ENCODE data around the gene TOR1AIP2. TPM values are rescaled to one million over a fixed set of nuclear protein-coding genes. Genes with fewer than 3 reads are reported as not detected.

Gene TOR1AIP2
- 10 to 100 TPM; 43.5 to 50.1 TPM for total RNA-seq

GRCh38 chr1:179877586-179878265 is at the start of gene TOR1AIP2:
Gene TOR1AIP2 (minus strand): TSS chr1:179877803. CDS start chr1:179852665, 25,138 bp downstream.
- ATAC-seq (peak; percentile 69), DNase-seq (peak; percentile 95)
- Mint-ChIP-seq H3K27ac (peak within 1 kb of the TSS; percentile 93), H3K4me3 (peak within 1 kb of the TSS; percentile 88), H3K27me3 (no peaks in the 10 kb centered on the region), H3K9me3 (ENCODE audit: low read depth) (no peaks in the 10 kb centered on the region), H3K36me3 (peaks cover 19% of the 10 kb centered on the region), H3K4me1 (peaks cover 49% of the 10 kb centered on the region)
- CTCF ChIA-PET, result interaction anchor here (2.3 kb wide), 1 partner anchor 11 kb away, joined by 13 read pairs; no protein-coding TSS in a partner anchor

- peaks cover 6% of the 10 kb centered on the region for H3K27me3 Mint-ChIP-seq
- CTCF ChIA-PET, result interaction anchor here (1.7 kb wide), 1 partner anchor 252 kb away, joined by 3 read pairs; no protein-coding TSS in a partner anchor
- H3K36me3 Mint-ChIP-seq, result peaks cover 3% of the 10 kb centered on the region
- DNase-seq (no peak), ATAC-seq (no peak)
- no peak overlapping the region for H3K4me3 Mint-ChIP-seq
- no peaks in the 10 kb centered on the region for H3K4me1 Mint-ChIP-seq
- H3K27ac Mint-ChIP-seq, result no peak overlapping the region
- H3K9me3 Mint-ChIP-seq (ENCODE audit: low read depth), result no peaks in the 10 kb centered on the region
Observed at GRCh38 chr1:179926850-179927205, 49.2 kb upstream of the TOR1AIP2 start.

DNA sequence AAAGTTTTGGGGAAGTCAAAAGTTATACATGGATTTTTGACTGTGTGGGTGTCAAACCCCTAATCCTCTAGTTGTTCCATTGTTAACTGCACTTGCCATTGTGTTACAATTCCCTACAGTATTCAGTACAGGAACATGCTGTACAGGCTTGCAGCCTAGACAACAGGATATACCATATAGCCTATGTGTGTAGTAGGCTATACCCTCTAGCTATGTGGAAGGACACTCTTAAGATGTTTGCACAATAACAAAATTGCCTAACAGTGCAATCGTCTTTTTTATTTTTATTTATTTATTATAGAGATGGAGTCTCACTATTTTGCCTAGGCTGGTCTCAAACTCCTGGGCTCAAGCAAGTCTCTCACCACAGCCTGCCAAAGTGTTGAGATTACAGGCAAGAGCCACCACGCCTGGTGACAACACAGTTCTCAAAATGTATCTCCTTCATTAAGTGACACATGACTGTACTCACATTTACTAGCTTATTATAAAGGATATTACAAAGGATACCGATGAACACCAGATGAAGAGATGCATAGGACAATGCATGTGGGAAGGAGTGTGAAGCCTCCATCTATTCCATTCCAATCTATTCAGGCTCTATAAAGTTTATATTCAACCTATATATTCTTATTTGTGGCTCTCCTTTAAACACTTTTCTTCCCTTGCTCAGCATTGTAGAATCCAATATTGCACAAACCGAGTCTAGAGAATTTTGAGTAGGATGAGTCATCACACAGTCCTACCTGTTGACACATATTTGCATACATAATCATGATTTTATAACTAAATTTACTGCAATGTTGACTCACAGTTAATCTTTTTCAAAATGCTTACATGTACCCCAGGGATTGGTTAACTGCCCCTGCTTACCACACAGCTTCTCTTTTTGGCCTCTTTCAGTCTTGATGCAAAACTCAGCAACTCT is 48.6 kb upstream of the TOR1AIP2 start:
- DNase-seq, result no peak
- H3K4me1 Mint-ChIP-seq, result no peaks in the 10 kb centered on the region
- H3K9me3 Mint-ChIP-seq (ENCODE audit: low read depth), result no peaks in the 10 kb centered on the region
- no peak overlapping the region for H3K4me3 Mint-ChIP-seq
- CTCF ChIA-PET, result interaction anchor here (1.0 to 1.7 kb wide), 4 partner anchors 10 to 253 kb away, joined by 3 read pairs; no protein-coding TSS in a partner anchor
- peaks cover 6% of the 10 kb centered on the region for H3K27me3 Mint-ChIP-seq
- no peak for ATAC-seq
- H3K36me3 Mint-ChIP-seq, result peaks cover 7% of the 10 kb centered on the region
- no peak overlapping the region for H3K27ac Mint-ChIP-seq

- Mint-ChIP-seq H3K4me3 (no peak overlapping the region), H3K27me3 (peaks cover 3% of the 10 kb centered on the region), H3K36me3 (peaks cover 9% of the 10 kb centered on the region), H3K9me3 (ENCODE audit: low read depth) (no peaks in the 10 kb centered on the region), H3K27ac (no peak overlapping the region), H3K4me1 (no peaks in the 10 kb centered on the region)
- CTCF ChIA-PET, result interaction anchor here (1.0 to 1.7 kb wide), 4 partner anchors 9 to 254 kb away, joined by 3 read pairs; no protein-coding TSS in a partner anchor
- no peak for ATAC-seq
- no peak for DNase-seq
Observed at GRCh38 chr1:179925302-179925701, 47.7 kb upstream of the TOR1AIP2 start.

DNA sequence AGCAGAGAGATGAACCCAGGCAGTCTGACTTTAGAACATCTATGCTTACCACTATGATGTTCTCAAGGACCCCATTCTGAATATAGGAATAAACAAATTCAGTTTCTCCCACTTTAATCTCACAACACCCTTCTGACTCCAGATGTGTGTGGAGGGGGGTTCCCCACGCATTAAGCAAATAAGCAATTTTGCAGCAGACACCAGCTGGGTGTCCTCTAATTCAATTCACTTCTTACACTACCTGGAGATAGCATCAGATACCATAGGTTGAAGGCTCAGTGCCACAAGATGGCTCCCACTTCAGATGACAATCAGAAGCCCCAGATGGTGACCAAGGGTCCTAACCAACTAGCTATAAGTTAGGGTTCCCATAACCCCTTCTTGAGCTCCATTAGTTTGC is 46.7 kb upstream of the TOR1AIP2 start:
- Mint-ChIP-seq H3K27ac (no peak overlapping the region), H3K9me3 (ENCODE audit: low read depth) (no peaks in the 10 kb centered on the region), H3K4me1 (no peaks in the 10 kb centered on the region), H3K27me3 (no peaks in the 10 kb centered on the region), H3K36me3 (peaks cover 15% of the 10 kb centered on the region), H3K4me3 (no peak overlapping the region)
- DNase-seq (no peak), ATAC-seq (no peak)
- CTCF ChIA-PET, result interaction anchor here (1.2 kb wide), 1 partner anchor 10 kb away, joined by 3 read pairs; no protein-coding TSS in a partner anchor

DNA sequence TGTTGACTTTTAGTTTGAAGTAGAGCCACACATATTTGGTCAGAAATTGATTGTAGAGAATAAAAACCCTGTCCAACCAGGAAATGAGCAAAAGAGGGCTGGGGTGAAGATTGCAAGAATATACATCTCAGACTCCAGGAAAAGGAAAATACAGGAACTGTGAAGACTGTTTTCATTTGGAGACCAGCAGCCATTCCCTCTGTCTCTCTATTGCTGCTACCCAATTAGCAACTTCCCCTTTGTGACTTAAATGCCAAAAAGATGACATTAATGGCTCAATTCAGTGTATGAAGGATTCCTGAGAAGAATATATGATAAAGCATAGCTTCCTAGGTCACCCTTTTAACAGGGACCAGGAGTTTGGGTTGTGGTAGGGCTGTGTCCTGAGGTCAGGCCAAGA is 45.4 kb upstream of the TOR1AIP2 start:
- Mint-ChIP-seq H3K36me3 (peaks cover 25% of the 10 kb centered on the region), H3K4me1 (peaks cover 6% of the 10 kb centered on the region), H3K27ac (no peak overlapping the region), H3K27me3 (no peaks in the 10 kb centered on the region), H3K9me3 (ENCODE audit: low read depth) (no peaks in the 10 kb centered on the region), H3K4me3 (no peak overlapping the region)
- CTCF ChIA-PET, result interaction anchor here (0.6 kb wide), 1 partner anchor 12 kb away, joined by 3 read pairs; no protein-coding TSS in a partner anchor
- no peak for ATAC-seq
- no peak for DNase-seq

DNA sequence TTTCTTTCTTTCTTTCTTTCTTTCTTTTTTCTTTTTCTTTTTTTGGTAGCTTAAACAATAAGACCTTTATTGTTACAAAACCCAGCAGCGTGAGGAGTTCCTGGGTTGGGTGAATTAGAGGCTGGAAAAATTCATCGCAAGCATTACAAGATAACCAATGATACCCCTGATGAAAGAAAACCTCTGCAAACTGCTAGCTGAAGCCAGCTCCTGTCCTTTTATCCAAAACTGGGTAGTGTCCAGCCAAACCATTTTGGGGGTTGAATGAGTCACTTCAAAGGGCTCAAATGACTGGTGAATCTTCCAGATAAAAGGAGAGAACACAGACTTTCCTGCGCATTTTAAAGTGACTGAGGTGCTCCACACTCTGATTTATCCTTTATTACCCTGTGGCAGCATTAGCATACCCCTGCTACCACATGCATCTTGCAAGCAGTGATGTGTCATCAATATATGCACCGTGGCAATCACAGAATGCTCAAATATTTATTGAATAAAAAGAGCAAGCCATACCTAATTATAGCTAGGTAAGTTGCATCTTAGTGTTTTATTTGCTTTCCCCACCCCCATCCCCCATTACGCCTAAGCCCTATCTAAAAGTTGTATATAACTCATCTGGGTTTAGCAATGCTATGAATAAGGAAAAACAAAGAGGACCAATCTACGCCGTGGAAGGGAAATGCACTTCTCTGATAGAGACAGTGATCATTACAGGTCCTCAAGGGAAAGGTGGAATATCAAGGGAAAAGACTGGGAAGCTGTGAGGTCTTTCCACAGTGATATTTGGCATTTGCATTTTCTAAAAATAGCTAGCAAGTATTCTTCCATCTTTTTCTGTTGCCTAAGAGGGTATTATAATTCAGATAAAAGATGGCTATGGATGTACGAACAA is 44.6 kb upstream of the TOR1AIP2 start:
- CTCF ChIA-PET, result no interaction called here

DNA sequence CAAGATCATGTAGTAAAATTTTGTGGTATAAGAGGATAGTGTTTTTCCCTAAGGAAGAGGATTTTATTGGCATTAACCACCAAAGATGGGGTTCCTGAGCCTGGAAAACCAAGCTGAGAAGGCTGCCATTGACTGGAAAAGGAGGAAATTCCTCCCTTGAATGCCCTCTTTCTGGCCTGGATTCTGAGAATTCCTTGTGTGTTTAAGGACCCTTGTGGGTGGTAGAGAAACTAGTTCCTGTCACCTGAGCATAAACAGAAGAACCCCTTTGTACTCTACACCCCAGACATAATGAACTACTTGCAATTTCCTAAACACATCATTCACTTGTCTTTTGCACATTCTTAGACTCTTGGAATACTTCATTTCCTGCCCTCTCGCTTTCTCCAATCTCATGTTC is 43.9 kb upstream of the TOR1AIP2 start:
- CTCF ChIA-PET, result no interaction called here
- no peak overlapping the region for H3K4me3 Mint-ChIP-seq
- H3K27ac Mint-ChIP-seq, result no peak overlapping the region
- peaks cover 34% of the 10 kb centered on the region for H3K36me3 Mint-ChIP-seq
- DNase-seq (no peak), ATAC-seq (no peak)
- H3K4me1 Mint-ChIP-seq, result peaks cover 15% of the 10 kb centered on the region
- H3K9me3 Mint-ChIP-seq (ENCODE audit: low read depth), result no peaks in the 10 kb centered on the region
- H3K27me3 Mint-ChIP-seq, result no peaks in the 10 kb centered on the region

More for the DNA sequence above, 44.6 kb upstream of the TOR1AIP2 start:
- Mint-ChIP-seq H3K36me3 (peaks cover 33% of the 10 kb centered on the region), H3K9me3 (ENCODE audit: low read depth) (no peaks in the 10 kb centered on the region), H3K27ac (no peak overlapping the region), H3K27me3 (no peaks in the 10 kb centered on the region), H3K4me1 (peaks cover 14% of the 10 kb centered on the region), H3K4me3 (no peak overlapping the region)
- DNase-seq (no peak), ATAC-seq (no peak)

GRCh38 chr1:179917601-179918429 is 40.2 kb upstream of the TOR1AIP2 start:
- no peak for DNase-seq

DNA sequence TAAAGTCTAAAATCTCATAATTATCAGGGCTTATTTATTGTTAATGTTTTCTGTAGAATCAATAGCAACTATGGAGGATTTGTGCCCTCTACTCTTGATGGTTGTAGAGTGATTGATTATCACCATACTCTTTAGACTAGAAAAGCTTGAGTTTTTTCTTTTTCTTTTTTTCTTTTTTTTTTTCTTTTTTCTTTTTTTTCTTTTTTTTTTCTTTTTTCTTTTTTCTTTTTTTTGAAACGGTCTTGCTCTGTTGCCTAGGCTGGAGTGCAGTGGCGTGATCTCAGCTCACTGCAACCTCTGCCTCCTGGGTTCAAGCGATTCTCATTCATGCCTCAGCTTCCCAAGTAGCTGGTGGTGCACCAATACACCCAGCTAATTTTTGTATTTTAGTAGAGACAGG is 34.2 kb upstream of the TOR1AIP2 start:
- peaks cover 3% of the 10 kb centered on the region for H3K4me1 Mint-ChIP-seq
- H3K27me3 Mint-ChIP-seq, result no peaks in the 10 kb centered on the region
- no peak overlapping the region for H3K4me3 Mint-ChIP-seq
- H3K9me3 Mint-ChIP-seq (ENCODE audit: low read depth), result no peaks in the 10 kb centered on the region
- H3K27ac Mint-ChIP-seq, result no peak overlapping the region
- DNase-seq (no peak), ATAC-seq (no peak)
- H3K36me3 Mint-ChIP-seq, result peaks cover 36% of the 10 kb centered on the region
- CTCF ChIA-PET, result interaction anchor here (0.6 to 1.5 kb wide), 3 partner anchors 12 to 257 kb away, joined by 3 to 4 read pairs (median 3); no protein-coding TSS in a partner anchor

More at GRCh38 chr1:179917601-179918429, 40.2 kb upstream of the TOR1AIP2 start:
- H3K27ac Mint-ChIP-seq, result no peak overlapping the region
- ATAC-seq, result peak; percentile 36
- peaks cover 15% of the 10 kb centered on the region for H3K4me1 Mint-ChIP-seq
- no peaks in the 10 kb centered on the region for H3K27me3 Mint-ChIP-seq
- no peak overlapping the region for H3K4me3 Mint-ChIP-seq
- CTCF ChIA-PET, result interaction anchor here (1.1 kb wide), 1 partner anchor 152 kb away, joined by 3 read pairs; no protein-coding TSS in a partner anchor
- H3K36me3 Mint-ChIP-seq, result peaks cover 50% of the 10 kb centered on the region
- no peaks in the 10 kb centered on the region for H3K9me3 Mint-ChIP-seq (ENCODE audit: low read depth)

DNA sequence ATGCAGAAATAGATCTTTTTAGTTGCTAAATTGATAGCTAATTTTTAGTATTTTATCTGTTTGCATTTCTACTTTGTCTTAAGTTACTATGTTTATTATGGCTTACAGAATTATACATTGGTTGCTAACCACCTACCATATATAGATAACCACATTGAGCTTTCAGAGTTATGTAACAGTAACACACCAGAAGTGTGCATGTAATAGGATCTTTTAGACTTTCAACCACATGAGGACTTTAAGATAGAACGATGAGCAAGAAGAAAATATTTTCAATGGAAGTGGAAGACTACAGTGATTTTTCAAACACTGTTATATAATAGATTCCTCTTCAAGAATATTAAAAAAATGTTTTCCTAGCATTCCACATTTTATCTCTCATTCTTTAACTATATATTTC is 33.3 kb upstream of the TOR1AIP2 start:
- H3K27ac Mint-ChIP-seq, result no peak overlapping the region
- CTCF ChIA-PET, result interaction anchor here (0.8 to 1.5 kb wide), 3 partner anchors 12 to 268 kb away, joined by 3 to 4 read pairs (median 3); no protein-coding TSS in a partner anchor

GRCh38 chr1:179889589-179889988 is 12.0 kb upstream of the TOR1AIP2 start:
- no peak overlapping the region for H3K27ac Mint-ChIP-seq
- no peaks in the 10 kb centered on the region for H3K9me3 Mint-ChIP-seq (ENCODE audit: low read depth)

More for the DNA sequence above, 33.3 kb upstream of the TOR1AIP2 start:
- H3K4me1 Mint-ChIP-seq, result peaks cover 3% of the 10 kb centered on the region
- DNase-seq (no peak), ATAC-seq (no peak)
- H3K27me3 Mint-ChIP-seq, result no peaks in the 10 kb centered on the region
- H3K36me3 Mint-ChIP-seq, result peaks cover 35% of the 10 kb centered on the region
- no peaks in the 10 kb centered on the region for H3K9me3 Mint-ChIP-seq (ENCODE audit: low read depth)
- no peak overlapping the region for H3K4me3 Mint-ChIP-seq

More at GRCh38 chr1:179889589-179889988, 12.0 kb upstream of the TOR1AIP2 start:
- CTCF ChIA-PET, result interaction anchor here (1.4 kb wide), 1 partner anchor 290 kb away, joined by 4 read pairs; no protein-coding TSS in a partner anchor
- DNase-seq (no peak), ATAC-seq (no peak)
- Mint-ChIP-seq H3K4me1 (peaks cover 27% of the 10 kb centered on the region), H3K4me3 (no peak overlapping the region), H3K36me3 (peaks cover 25% of the 10 kb centered on the region), H3K27me3 (no peaks in the 10 kb centered on the region)

Measured in activated CD8-positive, alpha-beta memory T cell treated with anti-CD3 and anti-CD28 coated beads, Interleukin-2, amount 10 ng/mL, durations not matched to agents 7 days and 5 days (primary cell).